GM23338 (cell line): Measurements from ENCODE around the gene PRAMEF9.
"Not testable (repeated sequence)": the region's sequence is repeated elsewhere in the genome, so short reads cannot be mapped to it uniquely, and the experiment has no call there.

ENCODE experiments used
- CTCF ChIP-seq, 2 experiments: fragments of 200-600 bp in 1 of 2; sonication (generic) in 1 of 2; conservative IDR thresholded peaks; 2 replicates each; pipeline versions ENCODE4 v1.5.1 to v1.6.1; 2016 to 2017; ENCODE audit warnings: antibody characterized with exemption in 2 of 2, low read depth in 2 of 2, mild to moderate bottlenecking in 2 of 2, moderate library complexity in 1 of 2
- EZH2 ChIP-seq: fragments of 200-600 bp; sonication (generic); IDR thresholded peaks from one replicate; pipeline ENCODE4 v1.8.0; 2017; ENCODE audit warnings: antibody characterized with exemption, mild to moderate bottlenecking, low read depth; ENCODE audit not compliant: unreplicated experiment
- POLR2AphosphoS5 ChIP-seq: IDR thresholded peaks from 2 replicates; pipeline ENCODE4 v1.6.1; 2016; ENCODE audit warnings: antibody characterized with exemption, low read depth

- not testable (repeated sequence) for TF ChIP-seq EZH2; POLR2AphosphoS5; CTCF (conservative IDR thresholded peaks at IDR 0.05; ENCODE audit: low read depth in 2 of 2)
Measured at GRCh38 chr1:13201309-13201708, 29.7 kb downstream of the PRAMEF9 start, which contains the start of gene PRAMEF13.
